ENCODE results near the gene PHF14. TPM values are rescaled to one million over a fixed set of nuclear protein-coding genes. Genes with fewer than 3 reads are reported as not detected.
A peak's percentile ranks its signal among the peaks of the same experiment; 100 is the strongest.

Gene PHF14
- total RNA-seq, 2 experiments from 2014 or later: 26.9 to 29.1 TPM

DNA sequence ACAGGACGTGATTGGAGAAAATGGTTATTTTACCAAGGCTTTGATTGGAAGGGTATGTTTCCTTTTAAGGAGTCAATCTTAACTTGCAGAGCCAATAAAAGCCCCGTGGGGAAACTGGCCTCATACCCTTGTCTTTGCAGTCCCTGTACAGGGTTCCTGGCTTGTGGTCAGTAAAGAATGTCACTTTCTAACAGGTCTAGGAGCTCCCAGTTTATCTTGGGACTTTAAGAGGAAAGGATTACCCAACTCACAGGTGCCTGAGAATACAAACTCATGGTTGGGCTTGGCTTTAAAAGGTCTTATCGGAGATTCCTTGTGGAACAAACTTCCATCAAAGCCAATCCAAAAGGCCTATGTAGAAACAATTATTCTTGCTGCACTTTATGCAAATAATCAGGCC lies 221.8 kb downstream of the PHF14 start:
- H3K4me1 Mint-ChIP-seq: peaks cover 4% of the 10 kb centered on the region

DNA sequence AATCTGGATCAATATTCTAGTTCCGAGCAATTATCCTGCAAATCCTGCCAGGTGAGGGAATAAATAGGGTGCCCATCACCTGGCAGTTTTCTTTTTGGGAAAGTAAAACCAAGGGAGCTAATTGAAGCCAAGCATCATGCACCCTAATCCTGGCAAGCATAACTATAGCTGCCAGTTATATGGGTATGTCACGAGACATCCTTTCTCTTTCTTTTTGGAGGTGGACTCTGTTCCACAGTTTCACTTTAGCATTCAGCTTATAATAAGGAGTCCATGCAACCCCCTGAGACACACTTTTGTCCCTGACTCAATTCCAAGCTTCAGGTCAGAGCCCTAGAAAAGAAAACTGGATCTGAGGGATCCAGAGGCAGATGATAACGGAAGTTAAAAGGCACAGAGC lies 222.5 kb downstream of the PHF14 start:
- POLR2A ChIA-PET: no interaction called here
- Mint-ChIP-seq H3K27ac (no peak overlapping the region), H3K36me3 (ENCODE audit: low read depth) (no peaks in the 10 kb centered on the region), H3K4me1 (peaks cover 4% of the 10 kb centered on the region), H3K9me3 (no peaks in the 10 kb centered on the region), H3K4me3 (no peak overlapping the region), H3K27me3 (peaks cover 2% of the 10 kb centered on the region)
- no peak for DNase-seq
- CTCF ChIA-PET: no interaction called here

More for the DNA sequence above, 221.8 kb downstream of the PHF14 start:
- DNase-seq: no peak
- Mint-ChIP-seq H3K4me3 (no peak overlapping the region), H3K9me3 (no peaks in the 10 kb centered on the region), H3K27ac (no peak overlapping the region), H3K36me3 (ENCODE audit: low read depth) (no peaks in the 10 kb centered on the region), H3K27me3 (peaks cover 2% of the 10 kb centered on the region)
- ChIA-PET POLR2A (no interaction called here), CTCF (no interaction called here)

DNA sequence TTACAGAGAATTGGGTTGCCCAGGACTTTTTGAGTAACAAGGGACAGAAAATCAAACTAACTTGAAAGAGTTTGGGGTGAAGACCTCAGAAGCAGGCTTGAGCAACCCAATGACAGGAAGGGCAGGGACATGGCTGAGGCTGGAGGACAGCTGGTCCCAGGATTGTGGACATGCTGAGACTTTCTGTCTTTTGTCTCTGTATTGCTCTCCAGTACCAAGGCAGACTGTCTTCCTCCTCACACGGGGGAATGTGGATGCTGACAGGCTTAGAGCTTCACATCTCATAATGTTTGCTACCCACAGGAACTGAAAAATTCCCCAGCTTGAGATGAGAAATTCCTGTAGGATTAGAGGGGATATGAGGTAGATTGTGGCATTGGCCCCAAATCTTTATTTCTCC lies 229.6 kb downstream of the PHF14 start:
- Mint-ChIP-seq H3K9me3 (no peaks in the 10 kb centered on the region), H3K4me1 (no peaks in the 10 kb centered on the region), H3K4me3 (no peak overlapping the region), H3K36me3 (ENCODE audit: low read depth) (no peaks in the 10 kb centered on the region), H3K27me3 (no peaks in the 10 kb centered on the region), H3K27ac (no peak overlapping the region)
- DNase-seq: no peak
- POLR2A ChIA-PET: no interaction called here
- CTCF ChIA-PET: no interaction called here

DNA sequence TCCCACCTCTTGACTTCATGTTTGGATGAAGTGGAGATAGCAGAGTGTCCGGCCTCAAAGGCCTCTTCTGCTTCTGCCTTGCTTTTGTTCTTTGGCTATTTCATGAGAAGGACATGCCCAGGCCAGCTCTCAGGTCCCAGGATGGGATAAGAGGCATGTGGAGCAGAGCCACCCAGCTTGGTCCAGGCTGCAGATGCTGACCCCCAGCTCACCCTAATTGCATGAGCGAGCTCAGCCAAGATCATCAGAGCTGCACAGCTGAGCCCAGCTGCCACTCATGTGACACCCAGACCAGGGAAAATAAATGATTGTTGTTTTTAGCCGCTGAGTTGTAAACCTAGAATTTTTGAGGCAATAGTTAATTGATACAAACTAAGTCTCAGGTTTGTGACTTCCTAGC lies 230.0 kb downstream of the PHF14 start:
- Mint-ChIP-seq H3K36me3 (ENCODE audit: low read depth) (no peaks in the 10 kb centered on the region), H3K4me3 (no peak overlapping the region), H3K4me1 (no peaks in the 10 kb centered on the region), H3K9me3 (no peaks in the 10 kb centered on the region), H3K27me3 (no peaks in the 10 kb centered on the region), H3K27ac (no peak overlapping the region)
- CTCF ChIA-PET: no interaction called here
- no peak for DNase-seq
- POLR2A ChIA-PET: no interaction called here

DNA sequence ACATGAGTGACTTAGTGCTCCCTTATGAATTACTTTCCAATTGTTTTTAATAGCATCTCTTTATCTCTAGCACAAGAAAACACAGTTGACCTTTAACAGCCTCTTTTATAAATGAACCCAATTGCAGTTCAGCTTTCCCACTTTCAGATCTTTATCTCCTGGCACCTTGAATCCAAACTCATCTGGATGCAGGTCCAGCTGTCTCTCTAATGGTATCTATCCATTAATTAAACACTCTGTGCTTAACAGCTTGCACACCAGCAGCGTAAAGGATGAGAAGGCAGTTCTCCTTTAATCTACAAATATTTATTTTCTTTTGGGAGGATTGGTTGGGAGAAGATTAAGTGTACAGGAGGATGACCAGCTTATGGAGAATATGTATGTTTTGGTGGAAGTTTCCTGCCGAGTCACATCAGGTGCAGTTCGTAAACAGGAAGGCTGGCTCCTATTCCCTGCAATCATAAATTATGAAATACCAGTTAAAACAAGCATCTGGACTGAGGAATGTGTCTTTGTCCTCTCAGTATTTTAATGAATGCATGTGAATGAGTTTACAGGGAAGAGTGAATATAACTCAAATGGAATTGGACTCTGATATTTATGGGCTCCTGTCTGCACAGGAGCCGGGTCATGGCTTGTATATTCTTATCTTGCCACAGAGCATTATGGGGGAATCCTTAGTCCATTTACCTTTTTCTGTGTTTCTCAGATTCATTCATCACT lies 232.7 kb downstream of the PHF14 start:
- Mint-ChIP-seq H3K36me3 (ENCODE audit: low read depth) (no peaks in the 10 kb centered on the region), H3K4me1 (peaks cover 1% of the 10 kb centered on the region), H3K4me3 (no peak overlapping the region), H3K9me3 (no peaks in the 10 kb centered on the region), H3K27ac (no peak overlapping the region), H3K27me3 (no peaks in the 10 kb centered on the region)
- DNase-seq: no peak
- POLR2A ChIA-PET: no interaction called here
- CTCF ChIA-PET: no interaction called here

DNA sequence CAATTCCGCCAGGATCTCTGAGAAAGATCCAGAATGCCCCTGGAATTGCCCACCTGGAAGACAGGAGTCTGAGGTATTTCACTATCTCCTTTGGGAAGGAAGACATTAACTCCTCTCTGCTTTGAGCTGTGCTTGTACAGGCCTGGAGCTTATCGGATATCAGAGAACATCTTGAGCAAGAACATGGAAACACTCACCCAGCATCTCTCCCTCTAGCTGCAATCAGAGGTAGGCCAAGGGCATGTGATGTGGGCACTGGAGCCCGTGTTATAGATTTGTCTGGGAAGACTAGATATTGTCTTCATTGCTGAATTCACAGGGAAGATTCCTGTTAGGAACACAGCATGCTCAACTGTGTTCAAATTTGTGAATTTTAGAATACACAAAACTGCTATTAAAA lies 233.9 kb downstream of the PHF14 start:
- ChIA-PET POLR2A (no interaction called here), CTCF (no interaction called here)
- Mint-ChIP-seq H3K9me3 (no peaks in the 10 kb centered on the region), H3K4me1 (peaks cover 1% of the 10 kb centered on the region), H3K27me3 (no peaks in the 10 kb centered on the region), H3K36me3 (ENCODE audit: low read depth) (no peaks in the 10 kb centered on the region), H3K27ac (no peak overlapping the region), H3K4me3 (no peak overlapping the region)
- no peak for DNase-seq

DNA sequence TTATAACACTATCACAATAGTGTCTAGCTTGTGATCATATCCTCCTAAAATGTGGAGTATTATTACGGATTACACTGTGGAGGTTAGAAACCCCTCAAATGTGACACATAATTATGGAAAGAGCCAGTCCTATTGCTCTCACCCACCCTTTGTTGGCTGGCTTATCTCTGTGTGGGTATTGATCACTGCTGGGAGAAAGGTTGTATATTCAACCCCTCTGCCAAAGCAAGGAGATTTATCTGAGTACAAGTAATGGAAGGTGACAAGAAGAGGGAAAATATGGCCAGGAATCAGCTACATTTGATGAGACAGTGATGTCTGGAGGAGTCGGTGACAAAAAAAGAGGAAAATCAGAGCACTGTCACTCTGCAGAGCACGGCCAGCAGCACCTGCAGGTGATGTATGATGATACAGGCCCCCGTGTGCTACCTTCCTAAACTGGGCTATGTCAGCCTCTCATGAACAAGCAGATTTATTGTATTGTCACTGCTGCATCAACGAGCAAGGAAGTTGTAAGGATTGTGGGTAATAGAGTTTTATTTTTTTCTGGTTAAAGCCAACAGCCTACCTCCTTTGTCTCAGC lies 235.3 kb downstream of the PHF14 start:
- CTCF ChIA-PET: no interaction called here
- H3K27me3 Mint-ChIP-seq: no peaks in the 10 kb centered on the region
- H3K4me3 Mint-ChIP-seq: no peak overlapping the region
- peaks cover 1% of the 10 kb centered on the region for H3K4me1 Mint-ChIP-seq
- no peak overlapping the region for H3K27ac Mint-ChIP-seq
- POLR2A ChIA-PET: no interaction called here
- no peak for DNase-seq
- H3K9me3 Mint-ChIP-seq: no peaks in the 10 kb centered on the region
- no peaks in the 10 kb centered on the region for H3K36me3 Mint-ChIP-seq (ENCODE audit: low read depth)

DNA sequence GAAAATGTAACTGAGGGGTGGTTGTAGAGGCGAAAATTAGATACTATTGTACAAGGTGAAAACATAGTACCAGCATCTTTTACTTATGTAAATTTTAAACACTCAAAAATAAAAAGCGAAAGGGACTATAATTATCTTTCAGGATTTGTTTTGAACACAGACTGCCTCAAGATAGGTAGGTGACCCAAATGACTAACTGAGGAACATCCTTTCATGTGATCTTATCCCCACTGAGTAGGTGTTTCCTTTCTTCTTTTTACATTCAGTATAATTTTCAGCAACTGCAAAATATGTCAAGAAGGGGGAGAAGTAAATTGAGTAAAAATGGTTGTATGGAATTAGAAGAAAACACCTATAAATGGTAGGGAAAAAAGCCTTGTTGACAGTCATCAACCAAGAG lies 236.7 kb downstream of the PHF14 start:
- Mint-ChIP-seq H3K27me3 (no peaks in the 10 kb centered on the region), H3K4me1 (peaks cover 1% of the 10 kb centered on the region), H3K36me3 (ENCODE audit: low read depth) (no peaks in the 10 kb centered on the region), H3K27ac (no peak overlapping the region), H3K9me3 (no peaks in the 10 kb centered on the region), H3K4me3 (no peak overlapping the region)
- ChIA-PET CTCF (interaction anchor here (1.4 kb wide), 1 partner anchor 321 kb away, joined by 4 read pairs; no protein-coding TSS in a partner anchor), POLR2A (no interaction called here)
- no peak for DNase-seq

DNA sequence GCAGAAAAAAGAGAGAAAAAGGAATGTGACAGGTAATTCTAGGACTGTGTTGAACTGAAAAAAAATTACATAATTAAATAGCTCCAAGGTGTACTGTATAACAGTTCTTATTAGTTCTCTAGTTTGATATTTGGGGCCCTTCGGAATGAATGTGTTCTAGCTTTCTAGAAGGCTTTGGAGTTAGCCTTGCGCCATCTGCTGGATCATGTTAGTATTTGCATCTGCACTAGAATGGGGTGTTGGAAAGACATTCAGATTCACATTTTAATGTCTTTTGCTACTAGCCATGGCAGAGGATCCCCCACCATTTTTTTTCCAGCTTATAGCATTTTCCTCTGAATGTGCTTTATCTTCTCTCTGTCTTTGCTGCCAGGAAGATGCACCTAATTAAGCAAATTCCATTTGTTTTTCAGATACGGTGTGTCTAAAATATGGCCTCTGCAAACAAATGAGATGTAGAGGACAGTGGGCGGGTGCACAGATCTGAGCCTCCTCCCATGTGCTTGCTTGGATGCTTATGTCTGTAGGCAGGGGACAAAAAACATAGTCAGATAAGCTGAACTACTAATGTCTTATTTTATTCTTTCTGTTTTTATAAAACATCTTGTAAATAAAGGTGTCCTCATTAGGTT lies 238.5 kb downstream of the PHF14 start:
- no peak overlapping the region for H3K27ac Mint-ChIP-seq
- peaks cover 1% of the 10 kb centered on the region for H3K4me1 Mint-ChIP-seq
- H3K27me3 Mint-ChIP-seq: no peaks in the 10 kb centered on the region
- POLR2A ChIA-PET: no interaction called here
- H3K36me3 Mint-ChIP-seq (ENCODE audit: low read depth): no peaks in the 10 kb centered on the region
- H3K9me3 Mint-ChIP-seq: no peaks in the 10 kb centered on the region
- peak; percentile 38 for DNase-seq
- CTCF ChIA-PET: interaction anchor here (0.8 to 3.9 kb wide), 13 partner anchors 9 to 272 kb away, joined by 3 to 23 read pairs (median 3); a partner anchor contains a TSS
- no peak overlapping the region for H3K4me3 Mint-ChIP-seq

DNA sequence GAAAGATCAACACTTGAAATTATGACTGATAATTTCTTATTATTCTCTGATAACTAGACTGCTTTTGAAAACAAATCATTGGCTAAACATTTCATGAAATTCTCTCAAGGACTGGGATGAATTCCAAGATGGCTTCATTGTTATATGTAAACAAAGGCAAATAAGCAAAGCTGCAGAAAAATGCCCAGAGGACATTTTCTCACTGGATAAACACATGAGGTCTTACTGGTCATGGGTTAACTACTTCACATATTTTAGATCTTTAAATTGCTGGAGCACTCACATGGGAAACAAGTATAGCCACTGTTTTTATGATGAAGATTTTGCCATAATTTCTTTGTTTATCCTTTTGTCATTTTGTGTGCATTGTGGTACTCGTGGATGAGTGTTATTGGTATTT lies 239.1 kb downstream of the PHF14 start:
- Mint-ChIP-seq H3K4me3 (no peak overlapping the region), H3K27me3 (no peaks in the 10 kb centered on the region), H3K4me1 (peaks cover 1% of the 10 kb centered on the region), H3K9me3 (no peaks in the 10 kb centered on the region), H3K36me3 (ENCODE audit: low read depth) (no peaks in the 10 kb centered on the region), H3K27ac (no peak overlapping the region)
- ChIA-PET POLR2A (no interaction called here), CTCF (interaction anchor here (0.8 to 3.9 kb wide), 7 partner anchors 9 to 272 kb away, joined by 3 to 23 read pairs (median 3); a partner anchor contains a TSS)
- DNase-seq: no peak

DNA sequence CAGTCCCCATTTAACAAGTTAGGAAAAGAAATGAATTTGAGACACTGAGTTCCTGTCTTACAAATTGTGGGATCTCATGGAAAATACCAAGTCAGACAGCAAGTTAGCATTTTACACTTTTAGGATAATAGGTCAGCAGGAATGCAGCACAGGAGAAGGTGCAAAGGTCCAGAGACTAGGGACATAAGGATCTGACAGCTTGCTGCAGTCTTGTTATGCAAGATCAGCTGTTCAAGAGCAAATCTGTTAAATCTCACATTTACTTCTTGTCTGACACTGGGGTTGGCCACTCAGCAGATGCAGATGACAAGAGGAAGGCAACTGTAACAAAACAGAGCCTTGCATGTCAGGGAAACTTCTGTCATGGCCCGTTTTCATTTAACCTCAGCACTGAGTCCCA lies 239.6 kb downstream of the PHF14 start:
- no peaks in the 10 kb centered on the region for H3K27me3 Mint-ChIP-seq
- H3K36me3 Mint-ChIP-seq (ENCODE audit: low read depth): no peaks in the 10 kb centered on the region
- no peak for DNase-seq
- H3K4me3 Mint-ChIP-seq: no peak overlapping the region
- peaks cover 3% of the 10 kb centered on the region for H3K4me1 Mint-ChIP-seq
- CTCF ChIA-PET: interaction anchor here (3.9 kb wide), 1 partner anchor 11 kb away, joined by 23 read pairs; no protein-coding TSS in a partner anchor
- no peaks in the 10 kb centered on the region for H3K9me3 Mint-ChIP-seq
- no peak overlapping the region for H3K27ac Mint-ChIP-seq
- POLR2A ChIA-PET: no interaction called here

DNA sequence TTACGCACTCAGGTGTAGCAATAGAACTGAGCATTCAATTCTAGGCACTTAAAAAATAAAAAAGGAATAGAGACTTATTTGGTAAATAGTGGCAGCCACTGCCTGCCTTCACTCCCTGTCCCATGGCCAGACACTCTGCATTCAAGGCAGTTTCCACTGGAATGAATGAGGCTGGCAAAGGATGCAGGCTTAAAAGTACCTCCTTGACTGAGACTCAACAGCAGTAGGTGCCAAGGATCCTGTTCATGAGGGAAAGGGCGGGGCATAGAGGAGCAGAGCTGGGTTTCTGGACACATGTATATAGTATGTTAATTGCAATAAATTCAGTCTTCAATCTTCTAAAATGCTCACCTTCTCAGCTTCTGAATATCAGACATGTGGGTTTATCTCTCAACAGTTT lies 242.6 kb downstream of the PHF14 start:
- POLR2A ChIA-PET: no interaction called here
- no peaks in the 10 kb centered on the region for H3K9me3 Mint-ChIP-seq
- no peak overlapping the region for H3K27ac Mint-ChIP-seq
- H3K4me3 Mint-ChIP-seq: no peak overlapping the region
- CTCF ChIA-PET: no interaction called here
- peaks cover 2% of the 10 kb centered on the region for H3K4me1 Mint-ChIP-seq
- H3K27me3 Mint-ChIP-seq: no peaks in the 10 kb centered on the region
- no peak for DNase-seq
- H3K36me3 Mint-ChIP-seq (ENCODE audit: low read depth): no peaks in the 10 kb centered on the region

DNA sequence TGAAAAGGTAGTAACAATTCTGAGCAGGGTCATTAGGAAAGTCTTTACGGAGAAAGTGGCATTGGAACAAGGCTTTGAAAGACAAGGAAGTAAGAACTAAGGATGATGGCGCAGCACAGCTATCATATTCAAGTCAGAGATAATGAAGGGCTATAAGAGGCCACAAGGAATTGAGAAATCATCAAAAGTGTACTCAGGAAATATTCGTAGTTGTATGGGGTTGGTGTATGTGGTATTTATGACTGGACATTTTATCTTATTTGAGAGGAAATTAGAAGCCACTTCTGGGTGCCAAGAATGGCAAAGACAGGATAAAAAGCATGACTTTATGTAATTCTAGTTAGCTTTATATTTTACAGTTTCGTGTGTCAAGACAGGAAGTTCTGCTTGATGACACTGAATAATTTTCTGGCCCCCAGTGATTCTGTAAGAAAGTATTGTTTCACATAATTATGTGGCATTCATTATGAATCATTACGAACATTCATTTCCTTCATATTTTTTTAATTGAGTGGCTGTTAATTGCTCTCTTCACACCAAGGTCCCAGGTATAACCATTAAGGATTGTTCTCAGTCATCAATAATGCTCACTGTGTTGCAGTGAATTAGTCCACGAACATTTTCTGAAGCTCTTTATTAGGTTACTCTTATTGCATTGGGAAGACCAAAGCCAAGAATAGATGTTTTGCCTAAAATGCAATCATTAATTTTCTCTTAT lies 244.3 kb downstream of the PHF14 start:
- H3K9me3 Mint-ChIP-seq: no peaks in the 10 kb centered on the region
- no peak overlapping the region for H3K27ac Mint-ChIP-seq
- peaks cover 2% of the 10 kb centered on the region for H3K4me1 Mint-ChIP-seq
- CTCF ChIA-PET: no interaction called here
- H3K36me3 Mint-ChIP-seq (ENCODE audit: low read depth): no peaks in the 10 kb centered on the region
- DNase-seq: no peak
- H3K27me3 Mint-ChIP-seq: no peaks in the 10 kb centered on the region
- POLR2A ChIA-PET: no interaction called here
- H3K4me3 Mint-ChIP-seq: no peak overlapping the region

All from activated CD4-positive, alpha-beta memory T cell treated with anti-CD3 and anti-CD28 coated beads, Interleukin-2, amount 10 ng/mL, durations not matched to agents 7 days and 5 days (primary cell).